Purkinje cell (primary cell): ENCODE measurements around the gene SPATA31D3. TPM values are rescaled to one million over a fixed set of nuclear protein-coding genes. Genes with fewer than 3 reads are reported as not detected.

ENCODE experiments used
- polyA plus RNA-seq: library from polyadenylated mRNA; unstranded; fragments of >200 nt; fragmentation: Nextera tagmentation; gene quantifications from 2 replicates; pipeline ENCODE4 v1.2.1, GENCODE V29; 2014

Gene SPATA31D3
- polyA plus RNA-seq = not detected in 2 replicates

GRCh38 chr9:81943393-81943792 lies at the start of gene SPATA31D3:
Gene SPATA31D3 (plus strand): TSS chr9:81943500. CDS start chr9:81943586, 86 bp downstream.

GRCh38 chr9:81928305-81928704 lies 15.0 kb upstream of the SPATA31D3 start, which contains the start of gene SPATA31D4:
Gene SPATA31D4 (plus strand): TSS chr9:81928428. CDS start chr9:81928514, 86 bp downstream.

GRCh38 chr9:81988472-81988871 lies 45.2 kb downstream of the SPATA31D3 start, which contains the start of gene SPATA31D1:
Gene SPATA31D1 (plus strand): TSS chr9:81988772. CDS start chr9:81988819, 47 bp downstream.

Other genes with a start within 250 kb of the SPATA31D3 start
- not detected in 2 replicates for gene SPATA31D4, start 15.1 kb upstream of the SPATA31D3 start, polyA plus RNA-seq
- gene SPATA31D1, start 45.3 kb downstream of the SPATA31D3 start, polyA plus RNA-seq = not detected in 2 replicates